Cerebellar nuclear complex (tissue), 1 donor: ENCODE results near the gene PALS1.
A peak's percentile ranks its signal among the peaks of the same experiment; 100 is the strongest.

Experiments used
- DNase-seq, 2 experiments: peaks; one replicate each; lab custom pipeline; 2025; lab: John Stamatoyannopoulos, UW

The PALS1 gene

DNA sequence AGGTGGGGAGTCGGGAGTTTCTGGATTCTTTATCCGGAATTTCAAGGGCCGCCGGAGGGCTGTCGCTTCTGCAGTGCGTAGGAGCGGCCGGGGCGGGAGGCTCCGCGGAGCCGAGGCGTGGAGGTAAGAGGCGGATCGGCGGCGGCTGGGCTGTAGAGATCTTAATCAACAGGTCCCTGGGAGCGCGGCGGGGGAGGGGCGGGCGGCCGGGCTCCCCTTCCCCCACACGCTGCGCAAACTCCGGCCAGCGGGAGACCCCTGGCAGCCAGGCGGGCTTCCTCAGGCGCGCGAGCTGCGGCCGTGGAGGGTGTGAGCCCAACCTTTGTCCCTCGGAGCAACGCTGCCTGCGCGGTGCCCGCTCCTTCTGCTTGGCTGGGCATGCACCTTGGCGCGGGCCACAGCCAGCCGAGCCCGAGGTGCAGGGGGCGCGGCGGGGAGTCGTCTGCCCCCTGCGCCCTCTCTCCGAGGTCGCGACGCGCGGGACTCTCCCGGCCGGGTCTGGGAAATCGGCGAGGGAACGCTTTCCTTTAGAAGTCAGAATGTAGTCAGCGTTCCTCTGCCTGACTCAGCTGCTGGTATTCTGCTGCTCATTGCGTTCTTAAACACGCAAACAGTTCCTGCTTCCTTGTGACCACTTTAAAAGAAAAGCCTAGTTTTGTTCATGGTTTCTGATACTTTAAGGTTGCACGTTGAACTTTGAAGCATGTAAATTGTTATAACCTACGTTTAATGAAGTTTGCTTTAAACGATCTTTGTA is at the start of gene PALS1:
PALS1 (plus strand) TSS at position 25 of the 757 bp plus-strand sequence. CDS start 37,736 bp downstream, outside the sequence.
- DNase-seq = no peak

DNA sequence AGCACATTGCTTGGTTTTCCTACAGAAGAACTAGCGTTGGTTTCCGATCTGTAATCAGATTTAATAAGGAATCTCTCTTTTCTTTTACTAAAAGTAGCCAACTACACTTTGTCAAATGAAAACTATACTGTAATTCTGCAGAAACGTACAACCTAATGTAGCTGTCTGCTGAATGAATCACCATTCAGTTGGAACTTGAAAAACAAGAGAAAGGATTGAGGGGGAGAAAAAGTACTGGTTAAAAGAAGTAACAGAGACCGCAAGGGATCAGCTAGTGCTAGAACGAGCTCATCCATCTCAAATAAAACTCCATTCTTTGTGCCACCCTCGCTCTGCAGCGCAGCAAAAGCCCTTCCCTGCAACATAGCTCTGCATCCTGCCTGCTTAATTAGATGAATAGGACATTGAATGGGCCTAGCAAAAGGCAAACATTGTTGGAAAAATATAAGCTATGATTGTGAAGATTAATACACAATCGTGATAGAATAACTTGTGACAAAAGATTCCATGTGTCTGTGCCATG is 49.4 kb upstream of the PALS1 start:
- no peak for DNase-seq

DNA sequence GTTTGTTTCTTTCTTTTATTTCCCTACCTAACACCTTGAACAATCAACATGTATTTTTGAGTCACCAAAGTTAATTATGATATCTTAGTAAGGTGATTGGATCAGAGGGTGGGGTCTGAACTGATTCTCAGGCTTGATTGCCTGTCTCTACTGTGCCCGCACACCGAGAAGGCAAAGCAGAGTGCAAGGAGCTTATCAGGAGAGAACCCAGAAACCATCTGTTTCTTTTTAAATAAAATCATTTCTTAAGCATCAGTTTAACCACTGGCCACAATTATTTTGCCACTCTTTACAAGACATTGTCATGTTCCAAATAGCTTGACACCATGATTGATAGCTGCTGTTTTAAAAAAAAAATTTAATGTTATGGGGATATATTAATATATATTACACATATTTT is 48.9 kb upstream of the PALS1 start:
- DNase-seq = no peak

DNA sequence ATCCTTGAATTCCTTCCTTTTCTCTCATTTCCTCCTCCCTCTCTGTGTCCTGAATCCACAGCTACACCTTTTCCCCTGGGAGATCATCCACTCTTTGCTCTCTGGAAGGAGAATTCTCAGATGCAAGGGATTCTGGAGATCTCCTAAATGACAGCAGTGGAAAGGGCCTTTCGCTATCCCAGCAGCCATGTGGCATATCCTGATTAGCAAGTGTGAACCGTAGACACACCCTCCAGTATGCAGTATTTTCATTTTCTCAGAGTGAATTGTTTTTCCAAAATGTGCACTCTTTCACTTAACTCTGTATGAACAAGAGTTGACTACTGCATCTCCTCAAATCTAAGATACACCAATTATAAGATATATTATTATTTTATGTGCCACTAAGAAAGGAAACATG is 46.0 kb upstream of the PALS1 start:
- no peak for DNase-seq

DNA sequence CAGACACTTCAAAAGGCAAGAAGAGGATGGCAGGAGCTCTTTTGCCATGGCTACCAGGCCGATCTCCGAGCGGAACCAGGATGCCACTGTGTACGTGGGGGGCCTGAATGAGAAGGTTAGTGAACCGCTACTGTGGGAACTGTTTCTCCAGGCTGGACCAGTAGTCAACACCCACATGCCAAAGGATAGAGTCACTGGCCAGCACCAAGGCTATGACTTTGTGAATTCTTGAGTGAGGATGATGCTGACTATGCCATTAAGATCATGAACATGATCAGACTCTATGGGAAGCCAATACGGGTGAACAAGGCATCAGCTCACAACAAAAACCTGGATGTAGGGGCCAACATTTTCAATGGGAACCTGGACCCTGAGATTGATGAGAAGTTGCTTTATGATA is 42.2 kb upstream of the PALS1 start:
- DNase-seq = no peak

DNA sequence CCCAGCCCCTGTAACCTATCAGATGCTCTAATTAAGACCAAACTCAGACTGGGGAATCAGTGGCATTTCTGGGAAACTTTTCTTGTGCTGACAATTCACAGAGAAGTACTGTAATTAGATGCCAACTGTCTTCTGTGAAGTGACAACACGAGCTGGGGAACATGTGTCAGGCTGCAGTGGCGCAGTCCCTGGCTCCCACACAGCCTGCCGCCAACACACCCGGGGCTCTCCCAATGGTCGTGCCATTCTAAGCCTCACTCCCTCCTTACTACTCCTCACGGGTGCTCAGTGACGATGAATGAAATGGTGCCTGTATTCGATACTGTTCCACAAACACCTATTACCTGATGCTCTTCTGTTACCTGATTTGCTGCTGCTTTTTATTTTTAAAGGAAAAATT is 33.4 kb upstream of the PALS1 start:
- no peak for DNase-seq

DNA sequence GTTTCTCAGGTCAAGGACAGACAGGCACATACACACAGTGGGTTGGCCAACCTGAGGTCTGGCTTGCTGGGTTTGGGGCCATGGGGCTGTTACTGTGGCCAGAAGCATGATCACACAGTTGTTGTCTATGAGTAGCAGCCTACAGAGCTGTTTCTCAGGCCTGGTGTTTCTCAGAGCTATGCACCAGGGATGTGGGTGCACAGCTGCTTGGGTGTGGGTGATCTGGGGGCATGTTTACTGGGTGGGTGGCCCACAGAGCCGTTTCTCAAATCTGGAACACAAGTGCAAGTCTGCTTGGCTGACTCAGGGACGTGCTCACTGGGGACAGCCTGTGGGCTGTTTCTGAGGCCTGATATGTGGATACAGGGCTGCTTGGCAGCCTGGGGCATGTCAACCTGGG is 23.1 kb upstream of the PALS1 start:
- DNase-seq = no peak

DNA sequence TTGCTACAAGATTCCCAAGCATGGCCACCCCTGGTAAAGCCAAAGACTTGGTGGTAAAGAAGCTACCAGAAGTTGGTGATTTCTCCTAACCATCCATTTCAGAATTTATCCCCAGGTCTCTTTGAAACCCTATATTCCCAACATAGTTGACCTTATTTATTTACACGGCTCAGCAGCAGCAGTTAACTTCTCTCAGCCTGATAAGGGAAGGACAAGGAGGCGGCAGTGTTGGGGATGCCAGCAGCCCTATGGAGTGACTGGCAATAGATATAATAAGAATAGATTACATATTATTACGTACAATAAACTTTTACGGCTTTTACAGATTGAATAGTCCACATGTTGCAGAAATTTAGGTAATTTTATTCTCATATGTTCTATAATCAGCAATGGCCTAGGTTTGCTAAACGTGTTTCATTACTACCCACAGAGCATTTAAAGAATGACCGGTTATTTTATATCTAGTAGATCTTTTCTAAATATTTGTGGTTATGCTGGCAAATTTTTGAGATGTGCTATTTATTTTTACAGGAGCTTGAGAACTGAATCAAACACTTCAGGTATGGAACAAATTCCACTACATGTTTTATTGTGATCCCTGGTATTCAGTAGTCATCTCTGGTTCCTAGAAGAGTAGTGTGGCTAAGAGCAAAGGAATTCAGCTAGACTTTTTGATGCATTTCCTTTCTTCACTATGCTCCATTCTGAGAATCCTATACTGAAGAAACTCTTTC is 19.8 kb upstream of the PALS1 start:
- DNase-seq = no peak

DNA sequence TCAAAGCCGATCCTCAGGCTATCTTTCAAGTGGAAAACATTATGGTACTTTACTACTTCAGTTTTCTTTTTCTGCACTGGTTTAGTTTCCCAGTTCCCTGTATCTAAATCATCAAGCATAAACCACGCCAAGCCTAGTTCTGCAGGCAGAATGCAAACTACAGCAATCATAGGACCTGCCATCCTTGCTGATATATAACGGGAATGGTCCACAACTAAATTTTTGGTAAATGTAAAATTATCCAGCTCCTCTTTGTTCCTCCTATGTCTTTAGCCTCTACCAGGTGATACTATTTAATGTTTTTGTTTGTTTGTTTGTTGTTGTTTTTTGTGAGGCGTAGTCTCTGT is 19.3 kb upstream of the PALS1 start:
- DNase-seq = no peak

DNA sequence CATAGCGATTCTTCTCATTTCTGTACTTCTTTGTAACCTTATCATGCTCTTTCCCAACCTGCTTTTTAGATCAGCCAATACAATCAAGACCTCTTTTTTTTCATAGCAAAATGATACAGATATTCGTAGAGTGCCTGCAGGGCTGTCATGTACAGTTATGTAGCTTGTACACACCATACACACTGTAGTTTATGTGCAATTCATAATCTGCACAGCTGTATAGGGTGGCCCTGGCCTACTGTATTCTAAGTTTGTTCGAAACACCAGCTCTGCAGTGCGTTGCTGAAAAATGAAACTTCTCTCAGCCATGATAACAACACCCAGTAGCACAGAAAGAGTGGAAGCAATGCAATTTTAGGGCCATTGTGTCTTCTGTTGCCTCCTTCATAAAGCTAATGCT is 15.7 kb upstream of the PALS1 start:
- DNase-seq = no peak

DNA sequence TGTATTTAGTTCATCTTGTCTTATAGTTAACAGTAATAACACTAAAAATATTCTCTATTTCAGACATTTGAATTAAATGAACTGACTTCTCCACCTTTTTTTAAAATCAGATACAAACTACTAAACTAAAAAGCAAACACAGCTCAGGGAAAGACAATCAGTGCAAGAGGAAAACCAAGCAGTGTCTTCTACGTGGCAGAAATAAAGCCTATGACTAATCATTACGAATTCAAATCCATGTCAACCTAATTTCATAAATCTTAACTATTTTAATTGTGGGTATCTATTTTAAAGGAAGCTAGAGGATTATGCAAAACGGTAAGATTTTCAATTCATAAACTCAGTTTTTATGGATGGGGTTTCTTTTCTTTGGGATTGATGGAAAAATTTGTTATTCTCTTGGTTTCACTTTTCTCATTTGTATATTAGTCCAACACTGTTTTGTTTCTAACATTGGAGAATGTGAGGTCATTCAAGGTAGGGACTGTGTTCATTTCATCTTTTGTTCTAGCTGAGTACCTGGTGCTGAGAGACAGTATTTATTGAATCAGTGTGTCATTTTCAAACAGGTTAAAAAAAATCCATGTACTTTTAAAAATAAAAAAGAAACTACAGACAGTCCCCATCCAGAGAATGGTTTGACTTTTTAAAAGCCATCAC is 12.8 kb upstream of the PALS1 start:
- DNase-seq = no peak

DNA sequence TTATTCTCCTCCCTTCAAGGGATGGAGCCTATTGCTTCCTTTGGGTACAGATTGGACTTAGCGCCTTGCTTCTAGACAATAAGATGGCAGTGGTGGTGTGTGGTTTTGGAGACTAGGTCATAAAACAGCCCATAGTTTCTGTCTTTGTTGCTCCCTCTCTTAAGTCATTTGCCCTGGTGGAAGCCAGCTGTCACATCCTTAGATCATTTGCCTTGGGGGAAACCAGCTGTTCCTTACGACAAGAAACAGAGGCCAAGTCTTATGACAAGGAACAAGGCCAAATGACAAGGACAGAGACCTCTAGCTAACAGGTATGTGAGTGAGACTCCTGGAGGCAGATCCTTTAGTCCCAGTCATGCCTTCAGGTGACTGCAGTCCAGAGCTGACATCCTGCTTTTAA is 9.2 kb upstream of the PALS1 start:
- DNase-seq = no peak

DNA sequence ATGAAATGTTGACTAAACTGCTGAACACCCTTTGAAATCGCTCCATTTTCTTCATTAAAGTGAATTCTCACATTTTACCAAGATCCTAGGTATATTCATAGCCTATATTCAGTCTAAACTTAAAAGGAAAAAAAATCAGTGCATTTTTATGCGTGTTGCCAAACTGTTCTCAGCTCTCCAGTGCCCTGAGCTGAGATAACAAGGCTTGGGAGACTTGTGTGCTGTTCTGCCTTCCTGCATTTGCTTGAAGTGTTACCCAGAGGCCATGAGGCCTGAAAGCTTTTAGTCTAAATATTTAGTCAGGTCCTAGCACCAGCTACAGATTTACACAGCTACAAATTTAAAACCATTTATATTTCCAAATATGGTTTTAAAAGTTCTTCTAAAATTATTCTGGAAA is 8.6 kb upstream of the PALS1 start:
- DNase-seq = no peak

DNA sequence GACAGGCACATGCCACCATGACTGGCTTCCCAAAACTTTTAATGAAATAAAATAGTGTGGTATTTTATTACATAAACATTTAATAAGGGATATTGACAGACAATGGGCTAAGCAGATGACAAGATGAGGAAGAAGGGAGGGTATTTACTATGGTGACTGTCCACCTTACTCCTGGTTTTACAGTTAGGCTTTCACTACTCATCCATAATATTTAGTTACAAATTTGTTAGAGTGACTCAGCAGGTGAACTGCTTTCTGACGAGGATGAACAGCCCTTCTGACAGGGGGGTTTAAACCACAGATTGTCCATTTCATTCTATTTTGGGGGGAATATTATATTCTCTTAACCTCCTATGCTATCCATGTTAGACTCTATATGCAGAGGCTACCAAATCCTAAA is 3.6 kb upstream of the PALS1 start:
- DNase-seq = no peak

DNA sequence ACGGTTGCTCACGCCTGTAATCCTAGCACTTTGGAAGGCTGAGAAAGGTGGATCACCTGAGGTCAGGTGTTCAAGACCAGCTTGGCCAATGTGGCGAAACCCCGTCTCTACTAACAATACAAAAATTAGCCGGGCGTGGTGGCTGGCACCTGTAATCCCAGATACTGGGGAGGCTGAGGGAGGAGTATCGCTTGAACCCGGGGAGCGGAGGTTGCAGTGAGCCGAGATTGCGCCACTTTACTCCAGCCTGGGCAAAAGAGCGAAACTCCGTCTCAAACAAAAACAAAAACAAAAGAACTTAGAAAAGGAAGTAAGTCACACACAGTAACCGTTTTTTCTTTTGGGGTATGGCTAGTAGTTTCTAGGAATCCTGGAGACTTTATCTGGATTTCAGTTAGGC is 1.7 kb upstream of the PALS1 start:
- no peak for DNase-seq

DNA sequence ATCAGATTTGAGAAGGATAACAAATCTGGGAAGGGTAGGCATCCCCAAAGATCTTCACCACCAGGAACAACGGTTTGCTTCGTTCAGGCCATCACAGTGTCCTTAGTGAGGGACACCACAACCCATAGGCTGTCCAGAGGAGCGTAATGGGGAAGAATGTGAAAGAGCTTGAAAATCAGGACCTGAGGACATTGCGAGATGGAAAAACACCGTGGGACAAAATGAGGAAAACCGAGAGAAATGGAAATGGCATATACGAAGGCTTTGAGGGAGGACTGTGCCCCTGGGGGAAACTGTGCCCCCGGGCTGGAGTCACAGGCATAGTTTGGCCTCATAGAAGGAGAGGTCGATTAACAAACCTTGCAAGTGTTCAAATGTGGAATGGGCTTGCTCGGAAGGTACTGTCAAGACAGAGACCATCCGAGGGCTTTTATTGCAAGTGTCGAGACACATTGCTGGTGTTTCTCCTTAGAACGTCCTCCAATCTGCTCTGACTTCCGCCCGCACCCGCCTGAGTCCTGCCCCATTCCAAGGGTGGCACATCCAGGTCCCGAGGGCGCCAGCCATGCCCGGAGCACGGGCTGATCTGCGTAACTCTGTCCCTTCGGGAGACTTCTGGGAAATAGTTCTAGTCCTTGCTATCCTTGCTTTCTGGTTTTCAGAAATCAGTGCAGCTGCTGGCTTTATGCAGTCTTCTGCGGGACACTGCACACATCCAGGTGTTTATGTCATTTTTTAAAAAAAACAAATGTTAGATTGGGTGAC is 885 bp upstream of the PALS1 start:
- DNase-seq = no peak

DNA sequence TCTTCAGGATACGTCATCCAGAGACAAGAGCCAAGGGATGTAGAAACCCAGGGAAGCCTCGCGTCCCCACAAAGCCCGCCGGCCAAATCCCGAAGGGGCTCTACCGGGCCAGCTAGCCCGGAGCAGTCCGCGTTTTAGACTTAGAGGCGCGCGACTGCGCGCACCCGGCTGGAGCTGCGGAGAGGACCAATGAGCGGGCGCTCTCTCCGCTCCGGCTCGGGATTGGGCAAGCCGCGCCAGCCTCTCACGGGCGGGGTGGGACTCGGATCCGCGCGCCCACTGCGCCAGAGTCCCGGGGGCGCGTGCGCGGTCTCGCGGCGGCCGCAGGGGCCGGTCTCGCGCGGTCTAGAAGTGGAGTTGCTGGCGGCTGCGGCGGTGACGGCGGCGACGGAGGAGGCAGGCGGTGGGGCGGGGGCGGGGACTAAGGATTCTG is 241 bp upstream of the PALS1 start:
- DNase-seq = peak; percentile 57 to 78

DNA sequence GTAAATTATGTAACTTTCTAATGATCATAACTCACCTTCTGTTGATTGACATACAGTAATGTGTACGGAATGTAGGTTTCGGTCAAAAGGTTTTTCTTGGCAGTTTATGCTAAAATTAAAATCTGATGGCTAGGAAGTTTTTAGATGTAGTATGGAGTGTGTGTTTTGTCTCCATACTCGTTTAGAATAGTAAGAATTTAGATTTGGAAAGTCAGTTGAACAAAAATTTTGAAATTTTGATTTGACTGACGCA is 859 bp downstream of the PALS1 start:
- no peak for DNase-seq

DNA sequence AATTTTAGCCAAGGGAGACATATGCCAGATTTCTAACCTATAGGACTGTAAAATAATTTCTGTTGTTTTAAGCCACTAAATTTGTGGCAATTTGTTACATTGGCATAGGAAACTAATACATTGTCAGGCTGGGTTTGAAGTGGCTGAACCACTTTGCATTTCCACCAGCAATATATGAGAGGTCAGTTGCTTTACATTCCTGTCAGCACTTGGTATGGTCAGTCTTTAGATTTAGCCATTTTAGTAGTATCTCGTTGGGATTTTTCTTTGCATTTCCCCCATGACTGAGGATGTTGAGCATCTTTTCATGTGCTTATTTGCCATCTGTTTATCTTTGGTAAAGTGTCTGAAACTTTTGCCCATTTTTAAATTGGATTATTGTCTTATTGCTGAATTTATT is 3.9 kb downstream of the PALS1 start:
- no peak for DNase-seq

DNA sequence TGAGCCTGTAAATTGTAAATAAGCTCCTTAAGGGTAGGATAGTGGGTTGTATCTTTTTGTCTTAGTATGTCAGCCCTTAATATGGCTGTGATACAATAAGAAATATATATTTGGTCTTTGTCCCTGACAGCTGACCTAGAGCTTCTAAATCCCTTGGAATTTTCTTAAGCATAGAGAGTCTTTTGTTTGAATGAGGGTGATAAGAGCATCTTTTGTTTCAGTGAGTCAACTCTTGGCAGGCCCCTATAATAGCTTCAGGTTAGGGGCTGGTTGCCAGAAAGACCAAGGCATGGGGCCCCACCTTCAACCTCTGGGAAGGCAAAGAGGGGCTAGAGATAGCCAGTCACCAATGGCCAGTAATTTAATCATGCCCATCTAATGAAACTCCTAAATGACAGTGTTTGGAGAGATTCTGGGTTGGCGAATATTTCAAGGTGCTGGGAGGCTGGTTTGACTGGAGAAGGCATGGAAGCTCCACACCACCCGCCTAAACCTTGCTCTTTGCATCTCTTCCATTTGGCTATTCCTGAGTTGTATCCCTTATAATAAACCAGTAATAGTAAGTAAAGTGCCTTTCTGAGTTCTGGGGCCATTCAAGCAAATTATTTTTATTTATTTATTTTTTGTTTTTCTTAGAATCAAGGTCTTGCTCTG is 10.5 kb downstream of the PALS1 start:
- no peak for DNase-seq

DNA sequence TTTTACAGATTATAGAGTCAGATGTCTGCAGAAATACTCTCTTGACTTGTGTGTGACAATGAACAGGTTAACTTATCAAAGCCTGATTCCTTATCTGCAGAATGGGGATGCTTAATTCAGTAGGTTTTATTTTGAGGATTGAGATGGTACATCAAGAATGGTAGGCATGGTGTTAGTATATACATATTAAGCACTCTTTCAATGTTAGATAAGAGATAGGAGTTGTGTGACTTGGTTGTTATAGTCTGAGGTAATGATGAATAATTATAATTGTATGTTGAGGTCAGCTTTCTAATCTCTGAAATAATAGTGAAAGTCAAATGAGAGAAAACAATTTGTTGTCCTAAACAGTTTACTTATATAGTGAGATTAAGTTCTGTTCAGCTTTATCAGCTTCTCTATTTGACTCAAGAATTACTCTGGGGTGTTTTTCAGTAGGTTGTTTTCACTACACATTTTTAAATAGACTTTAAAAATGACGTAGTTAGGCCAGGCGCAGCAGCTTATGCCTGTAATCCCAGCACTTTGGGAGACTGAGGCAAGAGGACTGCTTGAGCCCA is 11.9 kb downstream of the PALS1 start:
- no peak for DNase-seq

DNA sequence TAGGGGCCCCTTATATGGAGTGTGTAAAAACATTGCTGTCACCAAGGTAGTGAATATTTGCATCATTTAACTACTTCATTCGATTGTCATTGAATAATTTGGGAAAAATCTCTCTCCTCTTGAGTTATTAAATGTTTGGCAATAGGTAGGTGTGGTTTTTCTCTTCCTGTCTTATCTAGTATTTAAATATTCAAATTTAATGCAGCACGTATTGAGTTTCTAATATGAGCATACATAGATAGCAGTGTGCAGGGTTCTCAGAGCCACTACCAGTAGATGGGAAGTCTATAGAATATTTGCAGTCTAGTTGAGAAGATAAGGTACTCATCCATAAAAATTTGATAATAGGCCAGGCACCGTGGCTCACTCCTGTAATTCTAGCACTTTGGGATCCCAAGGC is 16.7 kb downstream of the PALS1 start:
- DNase-seq = no peak
